Activated CD8-positive, alpha-beta T cell treated with anti-CD3 and anti-CD28 coated beads for 36 hours (primary cell): ENCODE results near the gene PARD3. TPM values are rescaled to one million over a fixed set of nuclear protein-coding genes. Genes with fewer than 3 reads are reported as not detected.
"Not testable (repeated sequence)": the region's sequence is repeated elsewhere in the genome, so short reads cannot be mapped to it uniquely, and the experiment has no call there.

Experiments
- ATAC-seq: fragments of 200-7000 bp; cut with Tn5 transposase; one replicate; pipeline ENCODE4 v1.10.0; 2021; ENCODE audit warnings: mild to moderate bottlenecking, moderate library complexity
- CTCF ChIA-PET: fragments of 350-600 bp; sonication (Branson Sonifier 250); formaldehyde crosslinking; loops from one replicate; lab custom pipeline; 2021; ENCODE audit warnings: antibody characterized with exemption; lab: Charles Lee
- POLR2A ChIA-PET: fragments of 350-600 bp; sonication (Branson Sonifier 250); formaldehyde crosslinking; loops from one replicate; lab custom pipeline; 2021; ENCODE audit warnings: antibody characterized with exemption; lab: Charles Lee
- DNase-seq: peaks from one replicate; pipeline ENCODE4 v3.0.0-alpha.2; 2020
- H3K27ac Mint-ChIP-seq: one replicate; pipeline ENCODE4 v1.8.0; 2021; ENCODE audit warnings: mild to moderate bottlenecking, mixed read lengths
- H3K27me3 Mint-ChIP-seq: one replicate; pipeline ENCODE4 v1.8.0; 2021; ENCODE audit warnings: mixed read lengths
- H3K36me3 Mint-ChIP-seq: one replicate; pipeline ENCODE4 v1.8.0; 2021; ENCODE audit warnings: low read depth, mixed read lengths
- H3K4me1 Mint-ChIP-seq: one replicate; pipeline ENCODE4 v1.8.0; 2021; ENCODE audit warnings: low read depth, mixed read lengths
- H3K4me3 Mint-ChIP-seq: one replicate; pipeline ENCODE4 v1.8.0; 2021; ENCODE audit warnings: mild to moderate bottlenecking, moderate library complexity, mixed read lengths
- H3K9me3 Mint-ChIP-seq: one replicate; pipeline ENCODE4 v1.8.0; 2021; ENCODE audit warnings: mixed read lengths
- intact Hi-C: fragments of 100-400 bp; cut with micrococcal nuclease; formaldehyde crosslinking; loops from one replicate; pipeline ENCODE4 v1.10.0; 2022
- total RNA-seq, 2 experiments: library from RNA; stranded (reverse); gene quantifications; one replicate each; pipeline ENCODE4 v1.2.3, GENCODE V29; 2021
- TF ChIP-seq, protein P1 (sequence below): fragments of 200-600 bp; IDR thresholded peaks from one replicate; pipeline ENCODE4 v1.8.0; 2022; ENCODE audit warnings: antibody characterized with exemption, mild to moderate bottlenecking

The PARD3 gene
- total RNA-seq, 2 experiments from 2014 or later, result 1.6 to 2.0 TPM

DNA sequence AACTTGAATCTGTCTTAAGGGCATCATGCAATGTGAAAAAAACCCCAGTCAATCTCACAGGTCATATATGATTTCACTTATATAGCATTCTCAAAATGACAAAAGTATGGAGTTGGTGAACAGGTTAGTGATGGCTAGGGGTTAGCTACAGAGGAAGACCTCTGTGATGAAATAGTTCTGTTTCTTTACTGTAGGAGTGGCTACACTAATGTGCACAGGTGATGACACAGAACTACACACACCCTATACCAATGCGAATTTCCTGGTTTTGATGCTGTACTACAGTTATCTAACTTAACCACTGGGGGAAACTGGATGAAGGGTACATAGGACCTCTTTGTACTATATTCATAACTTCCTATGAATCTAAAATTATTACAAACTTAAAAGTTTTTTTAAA, 541.8 kb downstream of the PARD3 start:
- intact Hi-C loops, result no loop called here
- no peak for DNase-seq
- Mint-ChIP-seq H3K9me3 (peaks cover 2% of the 10 kb centered on the region), H3K27ac (no peak overlapping the region), H3K4me1 (no peaks in the 10 kb centered on the region), H3K4me3 (no peak overlapping the region), H3K36me3 (no peaks in the 10 kb centered on the region), H3K27me3 (peaks cover 1% of the 10 kb centered on the region)
- ATAC-seq, result no peak
- POLR2A ChIA-PET, result no interaction called here
- CTCF ChIA-PET, result no interaction called here
- TF ChIP-seq, protein P1, sequence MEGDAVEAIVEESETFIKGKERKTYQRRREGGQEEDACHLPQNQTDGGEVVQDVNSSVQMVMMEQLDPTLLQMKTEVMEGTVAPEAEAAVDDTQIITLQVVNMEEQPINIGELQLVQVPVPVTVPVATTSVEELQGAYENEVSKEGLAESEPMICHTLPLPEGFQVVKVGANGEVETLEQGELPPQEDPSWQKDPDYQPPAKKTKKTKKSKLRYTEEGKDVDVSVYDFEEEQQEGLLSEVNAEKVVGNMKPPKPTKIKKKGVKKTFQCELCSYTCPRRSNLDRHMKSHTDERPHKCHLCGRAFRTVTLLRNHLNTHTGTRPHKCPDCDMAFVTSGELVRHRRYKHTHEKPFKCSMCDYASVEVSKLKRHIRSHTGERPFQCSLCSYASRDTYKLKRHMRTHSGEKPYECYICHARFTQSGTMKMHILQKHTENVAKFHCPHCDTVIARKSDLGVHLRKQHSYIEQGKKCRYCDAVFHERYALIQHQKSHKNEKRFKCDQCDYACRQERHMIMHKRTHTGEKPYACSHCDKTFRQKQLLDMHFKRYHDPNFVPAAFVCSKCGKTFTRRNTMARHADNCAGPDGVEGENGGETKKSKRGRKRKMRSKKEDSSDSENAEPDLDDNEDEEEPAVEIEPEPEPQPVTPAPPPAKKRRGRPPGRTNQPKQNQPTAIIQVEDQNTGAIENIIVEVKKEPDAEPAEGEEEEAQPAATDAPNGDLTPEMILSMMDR, result no peak

DNA sequence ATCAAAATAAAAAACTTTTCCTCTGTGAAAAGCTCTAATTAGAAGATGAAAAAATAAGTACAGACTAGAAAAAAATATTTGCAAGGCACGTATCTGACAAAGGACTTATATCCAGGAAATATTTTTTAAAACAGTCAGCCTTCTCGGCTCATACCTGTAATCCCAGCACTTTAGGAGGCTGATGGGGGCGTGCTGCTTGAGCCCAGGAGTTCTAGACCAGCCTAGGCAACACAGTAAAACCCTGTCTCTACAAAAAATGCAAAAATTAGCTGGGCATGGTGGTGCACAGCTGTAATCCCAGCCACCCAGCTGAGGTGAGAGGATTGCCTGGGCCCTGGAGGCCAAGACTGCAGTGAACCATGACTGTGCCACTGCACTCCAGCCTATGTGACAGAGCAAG, 542.8 kb downstream of the PARD3 start:
- ChIA-PET POLR2A (no interaction called here), CTCF (no interaction called here)
- no peak for DNase-seq
- H3K36me3 Mint-ChIP-seq, result no peaks in the 10 kb centered on the region
- no peaks in the 10 kb centered on the region for H3K4me1 Mint-ChIP-seq
- ATAC-seq, result no peak
- TF ChIP-seq, protein P1, result no peak
- intact Hi-C loops, result no loop called here
- no peak overlapping the region for H3K27ac Mint-ChIP-seq
- peaks cover 1% of the 10 kb centered on the region for H3K27me3 Mint-ChIP-seq
- peaks cover 2% of the 10 kb centered on the region for H3K9me3 Mint-ChIP-seq
- no peak overlapping the region for H3K4me3 Mint-ChIP-seq

DNA sequence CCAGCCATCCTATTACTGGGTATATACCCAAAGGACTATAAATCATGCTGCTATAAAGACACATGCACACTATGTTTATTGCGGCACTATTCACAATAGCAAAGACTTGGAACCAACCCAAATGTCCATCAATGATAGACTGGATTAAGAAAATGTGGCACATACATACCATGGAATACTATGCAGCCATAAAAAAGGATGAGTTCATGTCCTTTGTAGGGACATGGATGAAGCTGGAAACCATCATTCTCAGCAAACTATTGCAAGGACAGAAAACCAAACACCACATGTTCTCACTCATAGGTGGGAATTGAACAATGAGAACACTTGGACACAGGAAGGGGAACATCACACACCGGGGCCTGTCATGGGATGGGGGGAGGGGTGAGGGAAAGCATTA, 546.7 kb downstream of the PARD3 start:
- intact Hi-C loops, ATAC-seq, H3K27me3 Mint-ChIP-seq, H3K4me3 Mint-ChIP-seq, POLR2A ChIA-PET, H3K27ac Mint-ChIP-seq, DNase-seq, H3K9me3 Mint-ChIP-seq, H3K4me1 Mint-ChIP-seq, CTCF ChIA-PET, H3K36me3 Mint-ChIP-seq: not testable (repeated sequence)

DNA sequence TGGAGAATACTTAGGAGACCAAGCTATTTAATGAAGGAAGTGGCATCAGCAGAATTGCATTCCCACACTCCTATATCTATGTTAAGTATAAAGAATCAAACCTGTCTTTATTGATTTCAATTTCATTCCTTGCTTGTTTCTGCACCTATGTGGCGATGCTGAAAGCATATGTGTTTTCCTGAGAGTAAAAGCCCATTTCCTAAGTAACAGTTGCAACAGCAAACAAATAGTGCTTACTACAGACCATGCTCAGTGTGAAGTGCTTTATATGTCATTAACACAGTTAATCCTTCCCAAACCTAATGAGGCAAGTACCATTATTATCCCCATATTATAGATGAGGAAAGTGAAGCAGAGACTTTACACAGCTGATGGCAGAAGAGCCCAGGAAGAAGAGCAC, 552.1 kb downstream of the PARD3 start:
- no peaks in the 10 kb centered on the region for H3K36me3 Mint-ChIP-seq
- H3K9me3 Mint-ChIP-seq, result no peaks in the 10 kb centered on the region
- ChIA-PET POLR2A (no interaction called here), CTCF (no interaction called here)
- H3K27ac Mint-ChIP-seq, result no peak overlapping the region
- H3K4me3 Mint-ChIP-seq, result no peak overlapping the region
- intact Hi-C loops, result no loop called here
- peaks cover 2% of the 10 kb centered on the region for H3K27me3 Mint-ChIP-seq
- ATAC-seq (no peak), DNase-seq (no peak)
- H3K4me1 Mint-ChIP-seq, result no peaks in the 10 kb centered on the region
- TF ChIP-seq, protein P1, result no peak

DNA sequence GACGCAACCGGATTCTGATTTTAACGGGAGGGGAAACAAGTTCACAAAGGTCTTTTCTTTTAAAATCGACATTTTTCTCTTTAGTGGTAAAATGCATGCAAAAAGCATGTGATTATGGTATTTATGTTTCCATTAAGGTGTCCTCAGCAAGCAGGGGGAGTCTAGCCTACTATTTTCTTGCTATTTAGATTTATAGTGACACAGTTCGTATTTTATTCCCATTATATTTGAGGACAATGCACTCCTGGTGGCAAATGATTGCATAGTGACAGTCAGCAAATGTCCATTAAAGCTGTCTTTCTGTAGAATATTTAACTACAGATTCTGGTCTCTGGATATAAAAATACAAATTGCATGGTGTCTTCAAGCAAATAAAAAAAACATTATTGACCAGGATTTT, 554.2 kb downstream of the PARD3 start:
- peaks cover 2% of the 10 kb centered on the region for H3K27me3 Mint-ChIP-seq
- CTCF ChIA-PET, result no interaction called here
- H3K4me3 Mint-ChIP-seq, result no peak overlapping the region
- H3K4me1 Mint-ChIP-seq, result no peaks in the 10 kb centered on the region
- intact Hi-C loops, result no loop called here
- no peak overlapping the region for H3K27ac Mint-ChIP-seq
- no peak for ATAC-seq
- H3K36me3 Mint-ChIP-seq, result no peaks in the 10 kb centered on the region
- no peak for DNase-seq
- POLR2A ChIA-PET, result no interaction called here
- TF ChIP-seq, protein P1, result no peak
- no peaks in the 10 kb centered on the region for H3K9me3 Mint-ChIP-seq

DNA sequence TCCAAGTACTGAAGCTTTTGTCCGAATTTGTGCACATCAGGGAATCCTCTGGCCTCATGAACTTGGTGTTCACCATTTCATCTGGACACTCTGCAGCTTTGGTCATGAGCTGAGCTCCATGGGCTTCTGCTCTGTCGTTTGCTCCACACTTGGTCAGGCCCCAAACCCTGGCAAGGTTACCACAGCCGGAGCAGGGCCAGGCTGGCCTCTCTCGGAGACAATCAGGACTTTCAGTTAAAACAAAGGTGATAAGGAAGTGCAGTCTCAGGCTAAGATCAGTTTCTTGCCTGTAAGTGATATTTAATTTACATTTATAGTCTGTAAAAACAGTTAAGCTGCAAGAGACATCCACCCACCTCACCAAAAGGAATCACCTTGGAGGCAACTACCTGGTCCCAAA, 558.9 kb downstream of the PARD3 start:
- no peaks in the 10 kb centered on the region for H3K9me3 Mint-ChIP-seq
- ChIA-PET CTCF (no interaction called here), POLR2A (no interaction called here)
- TF ChIP-seq, protein P1, result no peak
- intact Hi-C loops, result no loop called here
- DNase-seq (no peak), ATAC-seq (no peak)
- H3K27ac Mint-ChIP-seq, result no peak overlapping the region
- no peaks in the 10 kb centered on the region for H3K4me1 Mint-ChIP-seq
- H3K4me3 Mint-ChIP-seq, result no peak overlapping the region
- no peaks in the 10 kb centered on the region for H3K36me3 Mint-ChIP-seq
- H3K27me3 Mint-ChIP-seq, result peaks cover 2% of the 10 kb centered on the region
